T-cell (primary cell): ENCODE results near the gene GLTP. TPM values are rescaled to one million over a fixed set of nuclear protein-coding genes. Genes with fewer than 3 reads are reported as not detected.

Experiments
- ATAC-seq, 4 experiments: fragments of 200-7000 bp in 3 of 4; fragments of 150-1000 bp in 1 of 4; cut with Tn5 transposase; replicated peaks in 1 of 4; 1 replicate in 3 of 4; 2 replicates in 1 of 4; pipeline ENCODE4 v1.10.0; 2021; ENCODE audit warnings: moderate library complexity in 3 of 4, mild to moderate bottlenecking in 2 of 4, moderate number of reproducible peaks in 1 of 4
- CTCF ChIA-PET, 2 donors: fragments of 300-600 bp; sonication (Branson Sonifier 250); formaldehyde crosslinking; loops; one replicate each; lab custom pipeline; 2022; ENCODE audit warnings: antibody characterized with exemption in 2 of 2; lab: Charles Lee
- POLR2A ChIA-PET, 2 donors: fragments of 300-600 bp; sonication (Branson Sonifier 250); formaldehyde crosslinking; loops; one replicate each; lab custom pipeline; 2022; ENCODE audit warnings: antibody characterized with exemption in 2 of 2; lab: Charles Lee
- DNase-seq, 35 experiments: peaks; one replicate each; pipeline versions ENCODE4 v3.0.0 to v3.0.0-alpha.2; 2013 to 2023
- H3K27ac ChIP-seq: one replicate; pipeline ENCODE4 v1.5.1; 2013; ENCODE audit warnings: low read length
- H3K27me3 ChIP-seq, 2 experiments: replicated peaks in 1 of 2; 1 replicate in 1 of 2; 2 replicates in 1 of 2; pipeline versions ENCODE4 v1.6.1 to v1.7.0; 2013; ENCODE audit warnings: low read length in 1 of 2, mixed read lengths in 1 of 2; ENCODE audit not compliant: control insufficient read depth in 2 of 2, insufficient read depth in 2 of 2; ENCODE audit errors: extremely low read depth in 1 of 2
- H3K36me3 ChIP-seq, 2 donors: 1 replicate in 1 of 2; 2 replicates in 1 of 2; pipeline versions ENCODE4 v1.6.1 to v1.7.0; 2013; ENCODE audit warnings: low read length in 1 of 2; ENCODE audit not compliant: control insufficient read depth in 2 of 2, insufficient read depth in 1 of 2; ENCODE audit errors: extremely low read depth in 1 of 2
- H3K4me1 ChIP-seq, 2 experiments: 1 replicate in 1 of 2; 2 replicates in 1 of 2; pipeline versions ENCODE4 v1.6.1 to v1.7.0; 2013; ENCODE audit warnings: low read length in 2 of 2, mixed read lengths in 1 of 2; ENCODE audit not compliant: insufficient read depth in 2 of 2, control insufficient read depth in 1 of 2; ENCODE audit errors: extremely low read depth in 1 of 2
- H3K4me3 ChIP-seq, 2 donors: 1 replicate in 1 of 2; 2 replicates in 1 of 2; pipeline versions ENCODE4 v1.5.1 to v1.7.0; 2013; ENCODE audit warnings: mild to moderate bottlenecking in 2 of 2, low read length in 1 of 2, moderate library complexity in 1 of 2; ENCODE audit not compliant: control insufficient read depth in 1 of 2; ENCODE audit errors: extremely low read depth in 1 of 2
- H3K9me3 ChIP-seq: 2 replicates; pipeline ENCODE4 v1.7.0; 2013
- H3K27ac Mint-ChIP-seq, 2 donors: one replicate each; pipeline ENCODE4 v1.8.0; 2020 to 2021; ENCODE audit warnings: mild to moderate bottlenecking in 2 of 2, mixed read lengths in 2 of 2
- H3K27me3 Mint-ChIP-seq, 2 donors: one replicate each; pipeline ENCODE4 v1.8.0; 2021 to 2022; ENCODE audit warnings: mixed read lengths in 2 of 2
- H3K36me3 Mint-ChIP-seq: one replicate; pipeline ENCODE4 v1.8.0; 2021; ENCODE audit warnings: mixed read lengths
- H3K4me1 Mint-ChIP-seq, 3 donors: one replicate each; pipeline ENCODE4 v1.8.0; 2020 to 2022; ENCODE audit warnings: mixed read lengths in 3 of 3, mild to moderate bottlenecking in 1 of 3
- H3K4me3 Mint-ChIP-seq, 3 donors: one replicate each; pipeline ENCODE4 v1.8.0; 2020 to 2022; ENCODE audit warnings: mild to moderate bottlenecking in 3 of 3, mixed read lengths in 3 of 3, moderate library complexity in 3 of 3
- H3K9me3 Mint-ChIP-seq, 3 donors: one replicate each; pipeline ENCODE4 v1.8.0; 2020 to 2022; ENCODE audit warnings: mixed read lengths in 3 of 3
- WGBS: methylation state at CpG from one replicate; pipeline ENCODE4 v1.1.5; 2013; ENCODE audit warnings: missing lambda C conversion rate; ENCODE audit not compliant: insufficient coverage; 5-methylcytosine and 5-hydroxymethylcytosine counted together
- total RNA-seq, 35 experiments: library from RNA in 6 of 35; stranded (reverse) in 6 of 35; fragments of 120-200 nt in 1 of 35; gene quantifications; one replicate each; pipeline versions ENCODE4 v1.2.1 to v1.2.4 and lab custom pipeline; 2013 to 2026

Gene GLTP
- total RNA-seq, 5 donors from 2014 or later (not counting 1 experiment from before 2014, with no cell fraction given), result 22.0 to 29.5 (median 23.8) TPM

DNA sequence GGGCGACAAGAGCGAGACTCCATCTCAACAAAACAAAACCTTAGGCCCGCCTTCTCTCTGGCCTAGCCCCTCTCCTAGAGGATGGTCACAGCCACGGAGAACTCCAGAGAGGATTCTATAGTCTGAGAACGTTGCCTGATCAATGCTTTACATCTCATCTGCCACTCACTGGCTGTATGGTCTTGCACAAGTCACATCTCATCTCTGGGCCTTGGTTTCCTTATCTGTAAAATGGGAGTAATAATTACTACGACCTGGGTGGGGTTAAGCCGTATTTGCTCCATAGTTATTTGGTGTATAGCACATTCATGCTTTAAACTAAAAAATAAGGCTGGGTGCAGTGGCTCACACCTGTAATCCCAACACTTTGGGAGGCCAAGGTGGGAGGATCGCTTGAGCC lies 55.6 kb downstream of the GLTP start:
- Histone ChIP-seq H3K27me3 (peaks cover 0 to 31% of the 10 kb centered on the region in 2 experiments), H3K27ac (no peak overlapping the region), H3K36me3 (no peaks in the 10 kb centered on the region), H3K9me3 (no peaks in the 10 kb centered on the region), H3K4me3 (no peak overlapping the region), H3K4me1 (no peaks in the 10 kb centered on the region)
- ChIA-PET POLR2A (no interaction called here), CTCF (no interaction called here)
- 100% methylated on average over 2 of the region's 8 CpGs for WGBS
- ATAC-seq (no peak), DNase-seq (no peak)
- Mint-ChIP-seq H3K27ac (no peak overlapping the region), H3K9me3 (no peaks in the 10 kb centered on the region), H3K36me3 (no peaks in the 10 kb centered on the region), H3K4me1 (no peaks in the 10 kb centered on the region), H3K27me3 (peaks cover 4 to 11% of the 10 kb centered on the region in 2 donors), H3K4me3 (no peak overlapping the region)

- no peaks in the 10 kb centered on the region for H3K9me3 ChIP-seq
- 86% methylated on average over 15 of the region's 15 CpGs for WGBS
- ChIA-PET CTCF (no interaction called here), POLR2A (no interaction called here)
- Mint-ChIP-seq H3K4me3 (no peak overlapping the region), H3K27ac (no peak overlapping the region), H3K4me1 (no peaks in the 10 kb centered on the region), H3K9me3 (no peaks in the 10 kb centered on the region), H3K27me3 (peaks cover 4 to 16% of the 10 kb centered on the region in 2 donors), H3K36me3 (no peaks in the 10 kb centered on the region)
- ATAC-seq (no peak), DNase-seq (no peak)
- H3K27ac ChIP-seq, result no peak overlapping the region
- peaks cover 0 to 34% of the 10 kb centered on the region in 2 experiments for H3K27me3 ChIP-seq
- no peaks in the 10 kb centered on the region for H3K4me1 ChIP-seq
- no peak overlapping the region for H3K4me3 ChIP-seq
- H3K36me3 ChIP-seq, result no peaks in the 10 kb centered on the region
Observed at GRCh38 chr12:109822951-109823411, 57.4 kb downstream of the GLTP start.

- H3K9me3 Mint-ChIP-seq, result no peaks in the 10 kb centered on the region
- ATAC-seq (no peak), DNase-seq (no peak)
- H3K27ac Mint-ChIP-seq, result no peak overlapping the region
- peaks cover 0 to 40% of the 10 kb centered on the region in 2 experiments for H3K27me3 ChIP-seq
- no peaks in the 10 kb centered on the region for H3K4me1 Mint-ChIP-seq
- CTCF ChIA-PET, result no interaction called here
- POLR2A ChIA-PET, result no interaction called here
- H3K4me3 Mint-ChIP-seq, result no peak overlapping the region
- no peak overlapping the region for H3K27ac ChIP-seq
- no peak overlapping the region for H3K4me3 ChIP-seq
- 89% methylated on average over 4 of the region's 7 CpGs for WGBS
- peaks cover 8 to 14% of the 10 kb centered on the region in 2 donors for H3K27me3 Mint-ChIP-seq
- no peaks in the 10 kb centered on the region for H3K36me3 Mint-ChIP-seq
- no peaks in the 10 kb centered on the region for H3K36me3 ChIP-seq
- H3K4me1 ChIP-seq, result no peaks in the 10 kb centered on the region
- no peaks in the 10 kb centered on the region for H3K9me3 ChIP-seq
Observed at GRCh38 chr12:109822416-109822815, 57.9 kb downstream of the GLTP start.

GRCh38 chr12:109821968-109822367 lies 58.4 kb downstream of the GLTP start:
- H3K4me3 Mint-ChIP-seq, result no peak overlapping the region
- H3K27me3 ChIP-seq, result peaks cover 0 to 43% of the 10 kb centered on the region in 2 experiments
- DNase-seq (no peak), ATAC-seq (no peak)
- no peak overlapping the region for H3K4me3 ChIP-seq
- H3K27ac Mint-ChIP-seq, result no peak overlapping the region
- H3K36me3 Mint-ChIP-seq, result no peaks in the 10 kb centered on the region
- no peaks in the 10 kb centered on the region for H3K36me3 ChIP-seq
- POLR2A ChIA-PET, result no interaction called here
- H3K9me3 ChIP-seq, result no peaks in the 10 kb centered on the region
- H3K27me3 Mint-ChIP-seq, result peaks cover 8 to 12% of the 10 kb centered on the region in 2 donors
- CTCF ChIA-PET, result no interaction called here
- no peak overlapping the region for H3K27ac ChIP-seq
- no peaks in the 10 kb centered on the region for H3K4me1 ChIP-seq
- H3K4me1 Mint-ChIP-seq, result no peaks in the 10 kb centered on the region
- H3K9me3 Mint-ChIP-seq, result no peaks in the 10 kb centered on the region

DNA sequence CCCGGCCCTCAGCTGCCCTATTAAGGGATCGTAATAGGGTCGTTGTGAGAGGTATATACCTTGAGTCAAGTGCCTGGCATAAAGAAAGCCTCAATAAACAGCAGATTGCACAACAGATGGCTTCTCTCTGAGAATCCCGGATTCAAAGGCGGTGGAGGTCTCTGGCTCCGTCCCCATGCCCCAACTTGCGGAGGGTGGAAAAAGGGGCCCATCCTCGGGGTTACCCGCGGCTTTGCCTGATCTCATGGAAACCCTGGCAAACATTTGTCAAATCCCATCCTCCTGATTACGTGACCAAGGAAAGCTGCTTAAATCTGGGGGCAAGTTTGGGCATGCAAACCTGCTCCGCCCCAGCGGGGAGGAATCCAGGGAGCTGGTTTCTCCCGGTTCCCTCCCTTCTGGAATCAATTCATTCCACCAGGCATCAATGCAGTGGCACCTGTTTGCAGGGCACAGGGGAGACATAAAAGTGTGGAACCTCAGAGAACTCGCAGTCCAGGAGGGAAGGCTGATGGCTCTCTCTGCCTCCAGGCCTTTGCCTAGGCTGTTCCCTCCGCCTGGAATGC lies 59.4 kb downstream of the GLTP start:
- ATAC-seq, result no peak
- DNase-seq, result no peak
- 86% methylated on average over 16 of the region's 16 CpGs for WGBS
- ChIA-PET POLR2A (no interaction called here), CTCF (no interaction called here)
- Histone ChIP-seq H3K4me1 (no peaks in the 10 kb centered on the region), H3K27ac (no peak overlapping the region), H3K36me3 (no peaks in the 10 kb centered on the region), H3K9me3 (no peaks in the 10 kb centered on the region), H3K27me3 (peaks cover 0 to 47% of the 10 kb centered on the region in 2 experiments), H3K4me3 (no peak overlapping the region)
- no peaks in the 10 kb centered on the region for H3K4me1 Mint-ChIP-seq
- no peaks in the 10 kb centered on the region for H3K36me3 Mint-ChIP-seq
- no peaks in the 10 kb centered on the region for H3K9me3 Mint-ChIP-seq
- H3K27me3 Mint-ChIP-seq, result peaks cover 4 to 12% of the 10 kb centered on the region in 2 donors
- H3K27ac Mint-ChIP-seq, result no peak overlapping the region
- H3K4me3 Mint-ChIP-seq, result no peak overlapping the region

DNA sequence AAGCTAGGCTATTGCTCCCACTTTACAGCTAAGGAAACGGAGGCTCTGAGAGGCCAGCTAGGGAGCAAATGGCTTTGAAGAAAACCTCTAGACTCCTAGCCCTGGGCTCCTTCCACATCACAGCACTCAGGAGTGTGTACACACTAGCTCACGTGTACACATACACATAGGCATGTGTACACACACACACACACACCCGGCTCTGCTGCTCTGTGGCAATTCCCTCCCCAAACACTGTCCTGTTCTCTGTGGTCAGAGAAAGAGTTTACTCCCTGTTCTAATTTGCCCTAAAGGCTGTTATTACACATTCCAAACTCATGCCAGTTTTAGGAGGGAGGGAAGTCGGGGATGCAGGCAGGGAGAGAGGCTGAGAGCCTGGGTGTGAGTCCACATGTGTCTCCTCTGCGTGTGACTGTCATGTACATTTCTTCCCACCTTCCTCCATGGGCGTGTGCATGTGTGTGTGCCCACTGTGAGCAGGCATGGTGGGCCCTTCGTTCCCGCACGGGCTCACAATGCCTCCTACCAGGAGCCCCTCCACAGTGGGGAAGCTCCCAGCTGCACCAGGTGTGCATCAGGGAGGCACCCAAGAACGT lies 61.3 kb downstream of the GLTP start:
- WGBS, result 85% methylated on average over 6 of the region's 10 CpGs
- H3K27me3 Mint-ChIP-seq, result peaks cover 6 to 12% of the 10 kb centered on the region in 2 donors
- ChIA-PET POLR2A (no interaction called here), CTCF (interaction anchor here in 1 of 2 donors (0.9 kb wide), 1 partner anchor 13 kb away, joined by 4 read pairs; no protein-coding TSS in a partner anchor)
- peaks cover 0 to 61% of the 10 kb centered on the region in 2 experiments for H3K27me3 ChIP-seq
- no peaks in the 10 kb centered on the region for H3K4me1 Mint-ChIP-seq
- no peaks in the 10 kb centered on the region for H3K4me1 ChIP-seq
- ATAC-seq, result no peak
- no peaks in the 10 kb centered on the region for H3K36me3 ChIP-seq
- no peaks in the 10 kb centered on the region for H3K9me3 Mint-ChIP-seq
- H3K9me3 ChIP-seq, result no peaks in the 10 kb centered on the region
- no peak overlapping the region for H3K4me3 Mint-ChIP-seq
- DNase-seq, result no peak
- H3K4me3 ChIP-seq, result no peak overlapping the region
- H3K27ac Mint-ChIP-seq, result no peak overlapping the region
- no peaks in the 10 kb centered on the region for H3K36me3 Mint-ChIP-seq
- H3K27ac ChIP-seq, result no peak overlapping the region
